ENCODE results near the gene SIRT4. TPM values are rescaled to one million over a fixed set of nuclear protein-coding genes. Genes with fewer than 3 reads are reported as not detected.
A peak's percentile ranks its signal among the peaks of the same experiment; 100 is the strongest.

Gene SIRT4
- total RNA-seq, 1 experiment from 2014 or later = 2.1 TPM

DNA sequence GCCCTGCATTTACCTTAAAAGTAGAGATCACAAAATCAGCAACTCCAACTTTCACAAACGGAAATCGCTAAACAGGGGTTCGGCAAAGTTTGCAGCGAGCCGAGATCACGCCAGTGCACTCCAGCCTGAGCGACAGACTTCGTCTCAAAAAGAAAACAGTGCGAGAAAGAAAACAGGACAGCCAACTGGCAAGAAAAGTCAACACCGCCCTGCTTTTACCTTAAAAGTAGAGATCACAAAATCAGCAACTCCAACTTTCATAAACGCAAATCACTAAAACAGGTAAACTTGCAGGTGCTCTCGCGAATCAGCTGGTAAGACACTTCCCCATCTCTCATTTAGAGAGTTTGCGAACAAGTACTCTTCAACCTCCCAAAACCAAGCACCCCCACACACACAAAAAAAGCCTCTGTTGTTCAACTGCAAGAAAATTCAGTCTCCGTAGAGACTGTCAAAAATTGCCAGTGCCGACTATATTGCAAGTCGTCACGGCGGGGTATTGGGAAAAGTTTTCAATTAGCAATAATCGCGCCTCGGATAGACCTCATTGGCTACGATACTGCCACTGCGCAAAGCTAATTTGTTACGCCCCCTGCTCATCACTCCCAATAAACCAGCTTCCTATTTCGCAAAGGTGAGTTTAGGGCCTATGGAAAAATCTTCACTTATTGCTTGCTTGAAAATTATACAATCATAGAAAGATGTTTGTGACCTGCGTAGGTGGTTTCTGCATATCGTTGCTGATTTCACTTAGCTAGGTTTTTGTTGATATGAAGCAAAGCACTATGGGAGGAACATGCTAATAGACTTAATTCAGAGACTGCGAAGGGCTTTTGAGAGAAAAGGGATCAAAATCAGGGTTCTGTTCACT, 9.2 kb upstream of the SIRT4 start, which contains the start of gene RNU4-1:
RNU4-1 (minus strand) TSS at position 577 of the 871 bp plus-strand sequence.
- peak; percentile 93 for DNase-seq
- H2BK15ac ChIP-seq (ENCODE audit: low read depth, low read length) = no peak within 1 kb of the TSS
- no peak within 1 kb of the TSS for H2BK20ac ChIP-seq (ENCODE audit: low read depth, low read length, poor library complexity, severe bottlenecking)
- H3K27me3 Mint-ChIP-seq (ENCODE audit: low read depth) = no peaks in the 10 kb centered on the region
- peak within 1 kb of the TSS; percentile 95 for H2BK120ac ChIP-seq (ENCODE audit: low read depth, low read length, poor library complexity, severe bottlenecking)
- H3K36me3 Mint-ChIP-seq (ENCODE audit: insufficient read depth in 1 of 3, low read depth in 3 of 3) = no peaks in the 10 kb centered on the region
- peak within 1 kb of the TSS; percentile 100 for H2BK5ac ChIP-seq (ENCODE audit: insufficient read length, low read length)
- no CpG with 5 or more reads among the region's 29 CpGs for whole genome bisulfite sequencing (ENCODE audit: extremely low coverage, insufficient read length, low lambda C conversion rate)
- H3K23ac ChIP-seq (ENCODE audit: insufficient read length, low read depth, low read length) = no peak within 1 kb of the TSS
- H3K79me2 ChIP-seq (ENCODE audit: insufficient read depth, low read length) = no peaks in the 10 kb centered on the region
- H3K27me3 ChIP-seq (ENCODE audit: insufficient read depth, low read length) = no peaks in the 10 kb centered on the region
- H3K9me3 Mint-ChIP-seq = no peaks in the 10 kb centered on the region; a peak in 1 of 5 replicates
- H4K20me1 ChIP-seq (ENCODE audit: control insufficient read depth, insufficient read depth, insufficient read length) = no peaks in the 10 kb centered on the region
- peaks cover 8% of the 10 kb centered on the region for H3K23me2 ChIP-seq (ENCODE audit: insufficient read length, low read depth, low read length, poor library complexity, severe bottlenecking)
- peak within 1 kb of the TSS; percentile 63 for H2AFZ ChIP-seq (ENCODE audit: low read length)
- H4K5ac ChIP-seq (ENCODE audit: insufficient read length, low read depth, low read length) = peak within 1 kb of the TSS; percentile 100
- no peak within 1 kb of the TSS for H2BK12ac ChIP-seq (ENCODE audit: insufficient read length, low read depth, low read length)
- no peak within 1 kb of the TSS for H3K27ac Mint-ChIP-seq
- no peaks in the 10 kb centered on the region for H3K4me1 ChIP-seq (ENCODE audit: insufficient read depth, low read length)
- no peak within 1 kb of the TSS for H2AK5ac ChIP-seq (ENCODE audit: insufficient read length, low read length)
- H3K14ac ChIP-seq (ENCODE audit: insufficient read depth, low read length) = peak within 1 kb of the TSS; percentile 93
- peak within 1 kb of the TSS; percentile 97 for H3K9ac ChIP-seq (ENCODE audit: extremely low read depth, insufficient read length, low read length)
- peak within 1 kb of the TSS; percentile 99 for H3K56ac ChIP-seq (ENCODE audit: insufficient read length, low read depth, low read length)
- H4K91ac ChIP-seq (ENCODE audit: insufficient read length, low read depth, low read length) = no peak within 1 kb of the TSS
- H3T11ph ChIP-seq (ENCODE audit: low read length) = peak within 1 kb of the TSS; percentile 100
- H3K4ac ChIP-seq (ENCODE audit: low read depth, low read length) = peak within 1 kb of the TSS; percentile 64; the same call in 1 of the 2 replicates
- H3K4me3 Mint-ChIP-seq = no peak within 1 kb of the TSS
- H3K79me1 ChIP-seq (ENCODE audit: insufficient read depth, low read depth, low read length, poor library complexity, severe bottlenecking) = no peaks in the 10 kb centered on the region
- TF ChIP-seq, protein P1, sequence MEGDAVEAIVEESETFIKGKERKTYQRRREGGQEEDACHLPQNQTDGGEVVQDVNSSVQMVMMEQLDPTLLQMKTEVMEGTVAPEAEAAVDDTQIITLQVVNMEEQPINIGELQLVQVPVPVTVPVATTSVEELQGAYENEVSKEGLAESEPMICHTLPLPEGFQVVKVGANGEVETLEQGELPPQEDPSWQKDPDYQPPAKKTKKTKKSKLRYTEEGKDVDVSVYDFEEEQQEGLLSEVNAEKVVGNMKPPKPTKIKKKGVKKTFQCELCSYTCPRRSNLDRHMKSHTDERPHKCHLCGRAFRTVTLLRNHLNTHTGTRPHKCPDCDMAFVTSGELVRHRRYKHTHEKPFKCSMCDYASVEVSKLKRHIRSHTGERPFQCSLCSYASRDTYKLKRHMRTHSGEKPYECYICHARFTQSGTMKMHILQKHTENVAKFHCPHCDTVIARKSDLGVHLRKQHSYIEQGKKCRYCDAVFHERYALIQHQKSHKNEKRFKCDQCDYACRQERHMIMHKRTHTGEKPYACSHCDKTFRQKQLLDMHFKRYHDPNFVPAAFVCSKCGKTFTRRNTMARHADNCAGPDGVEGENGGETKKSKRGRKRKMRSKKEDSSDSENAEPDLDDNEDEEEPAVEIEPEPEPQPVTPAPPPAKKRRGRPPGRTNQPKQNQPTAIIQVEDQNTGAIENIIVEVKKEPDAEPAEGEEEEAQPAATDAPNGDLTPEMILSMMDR (conservative IDR thresholded peaks at IDR 0.05) = no peak
- peak within 1 kb of the TSS; percentile 52 for H3K4me2 ChIP-seq (ENCODE audit: insufficient read depth, insufficient read length, low read length)
- H3K9me3 ChIP-seq (ENCODE audit: control insufficient read depth, low read depth, low read length) = no peaks in the 10 kb centered on the region
- H3K4me1 Mint-ChIP-seq = peaks cover 5 to 6% of the 10 kb centered on the region in 2 experiments; a peak in 3 of 4 replicates
- H4K8ac ChIP-seq (replicated peaks; ENCODE audit: insufficient read length, low read depth, low read length) = peak within 1 kb of the TSS; percentile 100
- H3K18ac ChIP-seq (ENCODE audit: insufficient read length, low read depth, low read length) = peak within 1 kb of the TSS; percentile 98
- H3K27ac ChIP-seq (ENCODE audit: insufficient read length, low read depth, low read length) = peak within 1 kb of the TSS; percentile 98

Measured in H9 (cell line).